Neural cell (in vitro differentiated cells): Measurements from ENCODE around the gene GRID2IP. TPM values are rescaled to one million over a fixed set of nuclear protein-coding genes. Genes with fewer than 3 reads are reported as not detected.

Experiments
- H2AFZ ChIP-seq: fragments of 200-600, 300-800 bp; sonication (generic), shearing (Covaris generic); 2 replicates; pipeline ENCODE4 v1.6.0; 2014; ENCODE audit warnings: low read depth, mild to moderate bottlenecking, antibody characterized with exemption, low read length, moderate library complexity
- H3F3A ChIP-seq: fragments of 200-600 bp; shearing (Covaris generic); 2 replicates; pipeline ENCODE4 v1.6.1; 2016; ENCODE audit warnings: mild to moderate bottlenecking, moderate library complexity, mixed read lengths, antibody characterized with exemption, low read length; ENCODE audit not compliant: insufficient read depth, poor library complexity, severe bottlenecking
- H3K27ac ChIP-seq: fragments of 200-600, 300-800 bp; sonication (generic), shearing (Covaris generic); 2 replicates; pipeline ENCODE4 v1.5.1; 2014; ENCODE audit warnings: mild to moderate bottlenecking, low read length, moderate library complexity
- H3K27me3 ChIP-seq: fragments of 300-800, 200-600 bp; sonication (generic), shearing (Covaris generic); 2 replicates; pipeline ENCODE4 v1.6.0; 2014; ENCODE audit warnings: mild to moderate bottlenecking, low read depth, low read length, moderate library complexity; ENCODE audit not compliant: insufficient read depth
- H3K36me3 ChIP-seq: fragments of 300-800, 200-600 bp; sonication (generic), shearing (Covaris generic); 2 replicates; pipeline ENCODE4 v1.5.1; 2014; ENCODE audit warnings: mild to moderate bottlenecking, antibody characterized with exemption, low read length, moderate library complexity; ENCODE audit not compliant: insufficient read depth
- H3K4me2 ChIP-seq: fragments of 300-800, 200-600 bp; sonication (generic), shearing (Covaris generic); 2 replicates; pipeline ENCODE4 v1.6.0; 2014; ENCODE audit warnings: mild to moderate bottlenecking, low read length
- H3K4me3 ChIP-seq: fragments of 300-800, 200-600 bp; sonication (generic), shearing (Covaris generic); 2 replicates; pipeline ENCODE4 v1.5.1; 2014; ENCODE audit warnings: mild to moderate bottlenecking, low read length, moderate library complexity
- H3K79me2 ChIP-seq: fragments of 200-600 bp; shearing (Covaris generic); replicated peaks from 2 replicates; pipeline ENCODE4 v1.6.0; 2014; ENCODE audit warnings: mild to moderate bottlenecking, low read length, moderate library complexity; ENCODE audit not compliant: insufficient read depth
- H3K9ac ChIP-seq: fragments of 300-800, 200-600 bp; sonication (generic), shearing (Covaris generic); 2 replicates; pipeline ENCODE4 v1.6.1; 2016; ENCODE audit warnings: mild to moderate bottlenecking, low read length, mixed read lengths
- H3K9me2 ChIP-seq: fragments of 200-600 bp; shearing (Covaris generic); 2 replicates; pipeline ENCODE4 v1.6.1; 2016; ENCODE audit warnings: mild to moderate bottlenecking, low read length, mixed read lengths; ENCODE audit not compliant: insufficient read depth
- H3K9me3 ChIP-seq: fragments of 200-600, 300-800 bp; sonication (generic), shearing (Covaris generic); 2 replicates; pipeline ENCODE4 v1.6.1; 2016; ENCODE audit warnings: mild to moderate bottlenecking, mixed run types, low read length, moderate library complexity, mixed read lengths
- H4K20me1 ChIP-seq: fragments of 200-600 bp; shearing (Covaris generic); 2 replicates; pipeline ENCODE4 v1.6.1; 2016; ENCODE audit warnings: mild to moderate bottlenecking, mixed run types; ENCODE audit not compliant: insufficient read depth
- EP300 ChIP-seq: fragments of 450-650 bp; conservative IDR thresholded peaks from 2 replicates; pipeline ENCODE4 v1.6.1; 2014; ENCODE audit warnings: antibody characterized with exemption, mild to moderate bottlenecking, moderate library complexity; ENCODE audit not compliant: poor library complexity, severe bottlenecking
- EZH2 ChIP-seq: fragments of 200-600, 300-800 bp; shearing (Covaris generic), sonication (generic); IDR thresholded peaks from 2 replicates; pipeline ENCODE4 v1.6.1; 2014; ENCODE audit warnings: antibody characterized with exemption, low read length, borderline replicate concordance, mild to moderate bottlenecking; ENCODE audit not compliant: insufficient read depth, poor library complexity, severe bottlenecking
- MXI1 ChIP-seq: fragments of 450-650 bp; conservative IDR thresholded peaks from 2 replicates; pipeline ENCODE4 v1.6.1; 2014; ENCODE audit warnings: antibody characterized with exemption, mild to moderate bottlenecking; ENCODE audit not compliant: poor library complexity, severe bottlenecking
- POLR2AphosphoS5 ChIP-seq: IDR thresholded peaks from 2 replicates; pipeline ENCODE4 v1.6.1; 2012
- RAD21 ChIP-seq: fragments of 450-650 bp; conservative IDR thresholded peaks from 2 replicates; pipeline ENCODE4 v1.6.1; 2014; ENCODE audit warnings: antibody characterized with exemption, mild to moderate bottlenecking, moderate library complexity
- SMC3 ChIP-seq: fragments of 450-650 bp; conservative IDR thresholded peaks from 2 replicates; pipeline ENCODE4 v1.6.1; 2014; ENCODE audit warnings: antibody characterized with exemption, mild to moderate bottlenecking, moderate library complexity; ENCODE audit not compliant: poor library complexity
- TAF1 ChIP-seq: IDR thresholded peaks from 2 replicates; pipeline ENCODE4 v1.6.1; 2012; ENCODE audit warnings: low read depth
- polyA plus RNA-seq: library from polyadenylated mRNA; depleted of rRNA; stranded (reverse); fragments of >200 nt; gene quantifications from 2 replicates; pipeline ENCODE4 v1.2.3, GENCODE V29; 2014
- TF ChIP-seq, protein P1 (sequence below): fragments of 450-650 bp; IDR thresholded peaks from 2 replicates; pipeline ENCODE4 v1.5.1; 2014; ENCODE audit warnings: antibody characterized with exemption, mild to moderate bottlenecking, moderate library complexity; ENCODE audit not compliant: poor library complexity, severe bottlenecking
- TF ChIP-seq, protein P2 (sequence below): IDR thresholded peaks from 2 replicates; pipeline ENCODE4 v1.6.1; 2012; ENCODE audit warnings: borderline replicate concordance

The GRID2IP gene
- polyA plus RNA-seq, 1 donor from 2014 or later: 0.32 TPM

GRCh38 chr7:6497994-6498393 is 53.3 kb downstream of the GRID2IP start:
- H3K79me2 ChIP-seq: no peaks in the 10 kb centered on the region
- no peak overlapping the region for H3K4me2 ChIP-seq
- H3K4me3 ChIP-seq: no peak overlapping the region
- TF ChIP-seq TAF1: no peak
- TF ChIP-seq POLR2AphosphoS5: no peak
- TF ChIP-seq, protein P1, sequence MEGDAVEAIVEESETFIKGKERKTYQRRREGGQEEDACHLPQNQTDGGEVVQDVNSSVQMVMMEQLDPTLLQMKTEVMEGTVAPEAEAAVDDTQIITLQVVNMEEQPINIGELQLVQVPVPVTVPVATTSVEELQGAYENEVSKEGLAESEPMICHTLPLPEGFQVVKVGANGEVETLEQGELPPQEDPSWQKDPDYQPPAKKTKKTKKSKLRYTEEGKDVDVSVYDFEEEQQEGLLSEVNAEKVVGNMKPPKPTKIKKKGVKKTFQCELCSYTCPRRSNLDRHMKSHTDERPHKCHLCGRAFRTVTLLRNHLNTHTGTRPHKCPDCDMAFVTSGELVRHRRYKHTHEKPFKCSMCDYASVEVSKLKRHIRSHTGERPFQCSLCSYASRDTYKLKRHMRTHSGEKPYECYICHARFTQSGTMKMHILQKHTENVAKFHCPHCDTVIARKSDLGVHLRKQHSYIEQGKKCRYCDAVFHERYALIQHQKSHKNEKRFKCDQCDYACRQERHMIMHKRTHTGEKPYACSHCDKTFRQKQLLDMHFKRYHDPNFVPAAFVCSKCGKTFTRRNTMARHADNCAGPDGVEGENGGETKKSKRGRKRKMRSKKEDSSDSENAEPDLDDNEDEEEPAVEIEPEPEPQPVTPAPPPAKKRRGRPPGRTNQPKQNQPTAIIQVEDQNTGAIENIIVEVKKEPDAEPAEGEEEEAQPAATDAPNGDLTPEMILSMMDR: no peak
- TF ChIP-seq MXI1: no peak
- no peak for TF ChIP-seq EP300
- no peak for TF ChIP-seq RAD21
- TF ChIP-seq, protein P2, sequence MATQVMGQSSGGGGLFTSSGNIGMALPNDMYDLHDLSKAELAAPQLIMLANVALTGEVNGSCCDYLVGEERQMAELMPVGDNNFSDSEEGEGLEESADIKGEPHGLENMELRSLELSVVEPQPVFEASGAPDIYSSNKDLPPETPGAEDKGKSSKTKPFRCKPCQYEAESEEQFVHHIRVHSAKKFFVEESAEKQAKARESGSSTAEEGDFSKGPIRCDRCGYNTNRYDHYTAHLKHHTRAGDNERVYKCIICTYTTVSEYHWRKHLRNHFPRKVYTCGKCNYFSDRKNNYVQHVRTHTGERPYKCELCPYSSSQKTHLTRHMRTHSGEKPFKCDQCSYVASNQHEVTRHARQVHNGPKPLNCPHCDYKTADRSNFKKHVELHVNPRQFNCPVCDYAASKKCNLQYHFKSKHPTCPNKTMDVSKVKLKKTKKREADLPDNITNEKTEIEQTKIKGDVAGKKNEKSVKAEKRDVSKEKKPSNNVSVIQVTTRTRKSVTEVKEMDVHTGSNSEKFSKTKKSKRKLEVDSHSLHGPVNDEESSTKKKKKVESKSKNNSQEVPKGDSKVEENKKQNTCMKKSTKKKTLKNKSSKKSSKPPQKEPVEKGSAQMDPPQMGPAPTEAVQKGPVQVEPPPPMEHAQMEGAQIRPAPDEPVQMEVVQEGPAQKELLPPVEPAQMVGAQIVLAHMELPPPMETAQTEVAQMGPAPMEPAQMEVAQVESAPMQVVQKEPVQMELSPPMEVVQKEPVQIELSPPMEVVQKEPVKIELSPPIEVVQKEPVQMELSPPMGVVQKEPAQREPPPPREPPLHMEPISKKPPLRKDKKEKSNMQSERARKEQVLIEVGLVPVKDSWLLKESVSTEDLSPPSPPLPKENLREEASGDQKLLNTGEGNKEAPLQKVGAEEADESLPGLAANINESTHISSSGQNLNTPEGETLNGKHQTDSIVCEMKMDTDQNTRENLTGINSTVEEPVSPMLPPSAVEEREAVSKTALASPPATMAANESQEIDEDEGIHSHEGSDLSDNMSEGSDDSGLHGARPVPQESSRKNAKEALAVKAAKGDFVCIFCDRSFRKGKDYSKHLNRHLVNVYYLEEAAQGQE: no peak
- no peak for TF ChIP-seq SMC3
- no peak for TF ChIP-seq EZH2
- H3K36me3 ChIP-seq: no peaks in the 10 kb centered on the region
- no peak overlapping the region for H2AFZ ChIP-seq
- no peak overlapping the region for H3K27ac ChIP-seq
- no peaks in the 10 kb centered on the region for H3K9me2 ChIP-seq
- no peaks in the 10 kb centered on the region for H3F3A ChIP-seq
- H4K20me1 ChIP-seq: no peaks in the 10 kb centered on the region
- no peaks in the 10 kb centered on the region for H3K9me3 ChIP-seq
- H3K27me3 ChIP-seq: peaks cover 4% of the 10 kb centered on the region
- no peak overlapping the region for H3K9ac ChIP-seq

GRCh38 chr7:6497637-6497905 is 53.7 kb downstream of the GRID2IP start:
- TF ChIP-seq RAD21 (no peak), POLR2AphosphoS5 (no peak)
- Histone ChIP-seq H3K4me2 (no peak overlapping the region), H2AFZ (no peak overlapping the region), H3K9me2 (no peaks in the 10 kb centered on the region), H4K20me1 (no peaks in the 10 kb centered on the region), H3F3A (no peaks in the 10 kb centered on the region), H3K79me2 (no peaks in the 10 kb centered on the region), H3K27ac (no peak overlapping the region), H3K9me3 (no peaks in the 10 kb centered on the region), H3K36me3 (no peaks in the 10 kb centered on the region), H3K9ac (no peak overlapping the region), H3K4me3 (no peak overlapping the region), H3K27me3 (peaks cover under 1% of the 10 kb centered on the region)
